GM21737 (cell line): ENCODE results near the gene PRSS23.
"Not testable (repeated sequence)": the region's sequence is repeated elsewhere in the genome, so short reads cannot be mapped to it uniquely, and the experiment has no call there.

Source experiments
- ATAC-seq: cut with Tn5 transposase; IDR thresholded peaks from one replicate; pipeline ENCODE4 v1.9.1; 2021; ENCODE audit warnings: mild to moderate bottlenecking, moderate library complexity; ENCODE audit not compliant: unreplicated experiment

The PRSS23 gene

DNA sequence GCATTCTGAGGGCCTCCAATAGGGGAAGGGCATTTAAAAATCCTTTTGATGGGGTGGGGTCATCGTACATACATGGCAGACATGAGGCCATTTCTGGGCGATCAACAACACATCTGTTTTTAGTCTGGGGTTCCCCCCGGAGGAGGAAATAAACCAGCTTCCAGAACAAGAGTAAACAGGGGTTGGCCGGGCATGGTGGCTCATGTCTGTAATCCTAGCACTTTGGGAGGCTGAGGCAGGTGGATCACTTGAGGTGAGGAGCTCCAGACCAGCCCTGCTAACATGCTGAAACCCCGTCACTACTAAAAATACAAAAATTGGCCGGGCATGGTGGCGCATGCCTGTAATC lies 12.0 kb downstream of the PRSS23 start:
- no peak for ATAC-seq

DNA sequence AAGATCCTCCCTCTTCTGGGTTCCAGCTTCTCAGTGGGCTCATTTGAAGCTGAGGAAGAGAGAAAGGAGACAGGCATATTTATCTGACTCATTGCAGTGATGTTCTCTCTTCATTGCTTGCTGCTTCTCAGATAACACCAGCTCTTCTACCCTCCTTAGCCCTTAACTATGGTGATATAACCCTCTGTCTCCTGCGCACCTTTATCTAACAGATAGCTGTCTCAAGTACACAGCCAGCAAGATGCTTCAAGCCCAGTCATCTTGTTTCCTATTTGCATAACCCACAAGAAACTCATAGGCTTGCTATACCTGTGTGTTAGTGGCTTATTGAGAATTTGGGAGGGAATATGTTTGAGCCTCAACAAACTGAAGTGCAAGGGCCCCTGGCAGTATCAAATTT lies 12.6 kb downstream of the PRSS23 start:
- no peak for ATAC-seq

DNA sequence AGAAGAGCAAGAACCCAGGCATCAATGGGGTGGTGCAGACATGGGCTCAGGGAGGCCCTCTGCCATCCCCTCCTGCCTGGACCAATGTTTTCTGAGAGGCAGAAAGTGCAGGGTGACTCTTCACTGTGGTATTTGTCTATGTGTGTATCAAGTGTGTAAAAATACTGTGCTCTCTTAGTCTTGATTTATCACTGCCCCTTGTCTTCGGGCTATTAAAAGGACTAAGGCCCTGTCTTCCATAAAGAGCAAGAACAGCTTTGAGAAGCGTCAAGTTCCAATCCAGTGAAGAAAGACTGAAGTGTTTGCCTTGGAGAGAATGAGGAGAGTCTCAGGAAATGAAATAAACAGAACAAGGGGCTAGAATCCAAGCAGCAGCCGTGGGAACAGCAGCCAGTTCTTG lies 14.4 kb downstream of the PRSS23 start:
- ATAC-seq: no peak

DNA sequence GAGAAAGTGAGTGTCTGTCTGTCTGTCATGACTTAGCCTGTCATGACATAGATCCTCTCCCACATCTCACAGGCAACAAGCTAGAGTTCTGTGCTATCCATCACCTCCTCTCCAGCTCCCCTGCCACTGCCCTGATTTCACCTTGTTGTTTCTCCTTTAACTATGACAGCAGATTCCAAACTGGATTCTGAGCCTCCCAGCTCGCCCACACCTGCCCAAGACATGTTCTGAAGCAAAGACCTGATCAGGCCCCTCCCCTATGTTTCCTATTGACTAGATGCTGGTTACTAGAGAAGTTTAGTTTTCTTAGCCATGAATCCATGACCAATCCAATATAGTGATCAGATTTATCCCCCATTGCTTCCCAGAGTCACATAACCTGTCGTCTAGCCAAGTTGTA lies 15.4 kb downstream of the PRSS23 start:
- ATAC-seq: no peak

DNA sequence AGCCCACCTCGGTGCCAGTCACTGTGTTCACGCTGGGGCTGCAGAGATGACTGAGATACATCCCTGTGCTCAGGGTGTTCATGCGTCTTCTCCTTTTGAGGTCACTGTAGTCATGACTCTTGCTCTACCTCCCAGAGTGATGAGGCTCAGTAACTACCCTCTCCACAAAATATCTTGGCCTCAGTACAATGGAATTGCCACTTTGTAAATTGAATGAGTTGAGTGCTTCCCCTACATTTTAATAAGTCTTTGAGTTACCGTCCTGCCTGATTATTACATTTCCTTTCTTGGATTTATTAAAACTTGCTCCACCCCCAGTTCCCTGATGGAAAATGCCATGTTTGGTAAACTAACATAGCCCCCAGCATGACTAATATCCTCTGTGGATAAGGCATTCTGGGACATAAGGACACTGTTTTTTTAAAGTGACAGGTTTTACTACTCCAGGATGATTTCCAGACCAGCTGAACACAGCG lies 15.9 kb downstream of the PRSS23 start:
- ATAC-seq: no peak

DNA sequence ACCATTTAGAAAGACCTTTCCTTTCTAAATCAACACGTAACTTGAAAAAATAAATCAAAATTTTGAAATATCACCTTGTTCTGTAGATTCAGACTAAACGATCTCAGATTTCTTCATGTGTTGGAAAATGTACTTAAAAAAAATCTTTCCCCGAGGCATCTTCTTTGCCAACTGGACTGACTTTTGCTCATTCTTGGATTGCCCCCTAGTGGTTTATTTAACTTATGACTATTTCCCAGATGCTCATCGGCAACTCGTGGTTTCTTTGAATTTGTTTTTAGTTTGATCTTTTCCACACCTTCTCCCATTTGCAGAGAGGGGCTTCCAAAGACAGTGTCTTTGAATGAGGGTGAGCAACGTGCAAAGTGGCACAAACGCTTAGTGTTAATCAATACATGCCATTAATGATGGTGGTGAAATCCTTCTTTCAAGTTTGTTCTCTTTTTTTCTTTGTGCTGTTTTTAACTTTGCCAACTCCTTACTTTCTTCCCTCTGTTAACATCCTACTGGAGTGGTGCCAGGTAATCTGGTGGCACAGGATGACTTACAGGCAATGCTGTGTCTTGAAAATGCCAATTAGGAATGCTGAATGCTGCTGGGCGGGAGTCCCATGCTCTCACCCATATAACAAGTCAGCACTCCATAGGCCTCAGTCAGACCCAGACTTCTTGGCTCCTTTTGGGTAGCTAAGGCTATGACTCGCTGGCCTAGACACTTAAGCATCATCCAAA lies 18.3 kb downstream of the PRSS23 start:
- ATAC-seq: no peak

DNA sequence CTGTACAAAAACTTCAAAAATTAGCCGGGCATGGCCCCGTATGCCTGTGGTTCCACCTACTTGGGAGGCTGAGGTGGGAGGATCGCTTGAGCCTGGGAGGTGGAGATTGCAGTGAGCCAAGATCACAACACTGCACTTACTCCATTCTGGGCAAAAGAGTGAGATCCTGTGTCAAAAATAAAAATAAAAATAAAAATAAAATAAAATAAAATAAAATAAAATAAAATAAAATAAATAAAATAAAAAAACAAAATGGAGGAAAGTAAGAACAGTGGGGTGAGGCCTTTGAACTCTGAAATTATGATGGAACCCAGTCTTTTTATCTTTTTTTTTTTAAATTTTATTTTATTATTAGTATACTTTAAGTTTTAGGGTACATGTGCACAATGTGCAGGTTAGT lies 23.8 kb downstream of the PRSS23 start:
- not testable (repeated sequence) for ATAC-seq

DNA sequence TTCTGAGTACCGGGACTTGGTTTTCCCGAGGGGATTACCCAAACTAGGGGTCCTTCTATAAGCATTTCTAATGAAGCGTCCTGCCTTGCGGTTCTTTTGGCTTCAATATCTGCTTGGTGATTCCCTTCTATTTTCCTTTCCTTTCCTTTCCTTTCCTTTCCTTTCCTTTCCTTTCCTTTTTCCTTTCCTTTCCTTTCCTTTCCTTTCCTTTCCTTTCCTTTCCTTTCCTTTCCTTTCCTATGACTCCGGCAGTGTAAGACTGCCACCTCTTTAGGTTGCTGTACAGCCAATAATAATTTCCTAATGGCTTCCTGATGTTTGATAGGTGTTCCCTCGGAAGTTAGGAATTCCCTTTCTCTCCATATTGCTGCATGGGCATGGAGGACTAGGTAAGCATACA lies 34.0 kb downstream of the PRSS23 start:
- ATAC-seq: not testable (repeated sequence)

DNA sequence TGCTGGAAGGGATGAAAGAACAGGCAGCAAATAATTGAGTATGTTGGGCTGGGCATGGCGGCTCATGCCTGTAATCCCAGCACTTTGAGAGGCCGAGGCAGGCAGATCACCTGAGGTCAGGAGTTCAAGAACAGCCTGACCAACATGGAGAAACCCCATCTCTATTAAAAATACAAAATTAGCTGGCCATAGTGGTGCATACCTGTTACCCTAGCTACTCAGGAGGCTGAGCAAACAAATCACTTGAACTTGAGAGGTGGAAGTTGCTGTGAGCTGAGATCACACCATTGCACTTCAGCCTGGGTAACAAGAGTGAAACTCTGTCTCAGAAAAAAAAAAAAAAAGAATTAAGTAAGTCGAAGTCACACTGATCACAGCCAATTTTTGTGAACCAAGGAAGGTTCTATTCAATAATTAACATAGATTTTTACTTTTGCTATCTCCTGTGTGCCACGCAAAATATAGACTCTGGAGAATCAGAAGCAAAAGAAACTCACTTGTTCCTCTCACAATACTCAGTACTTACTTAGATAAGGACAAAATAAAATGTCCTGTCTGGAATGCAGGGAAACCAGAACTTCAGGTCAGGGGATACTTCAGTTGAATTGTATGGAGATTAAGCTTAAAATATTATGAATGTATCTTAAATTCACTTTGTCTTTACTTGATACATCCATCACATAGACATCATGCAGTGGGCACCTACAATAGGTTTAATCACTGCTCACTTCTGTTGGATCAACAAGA lies 44.6 kb downstream of the PRSS23 start:
- ATAC-seq: not testable (repeated sequence)

DNA sequence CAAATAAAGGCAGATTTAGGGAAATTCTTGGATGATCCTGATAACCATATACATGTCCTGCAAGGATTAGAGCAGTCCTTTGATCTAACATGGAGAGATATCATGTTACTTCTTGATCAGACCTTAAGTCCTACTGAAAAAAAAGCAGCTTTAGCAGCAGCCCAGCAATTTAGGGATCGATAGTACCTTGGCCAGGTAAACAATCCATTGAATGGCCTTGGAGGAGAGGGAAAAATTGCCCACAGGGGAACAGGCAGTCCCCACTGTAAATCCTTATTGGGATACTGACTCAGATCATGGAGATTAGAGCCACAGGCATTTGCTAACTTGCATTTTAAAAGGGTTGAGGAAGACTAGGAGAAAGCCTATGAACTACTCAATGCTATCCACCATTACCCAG lies 47.8 kb downstream of the PRSS23 start:
- ATAC-seq: no peak

DNA sequence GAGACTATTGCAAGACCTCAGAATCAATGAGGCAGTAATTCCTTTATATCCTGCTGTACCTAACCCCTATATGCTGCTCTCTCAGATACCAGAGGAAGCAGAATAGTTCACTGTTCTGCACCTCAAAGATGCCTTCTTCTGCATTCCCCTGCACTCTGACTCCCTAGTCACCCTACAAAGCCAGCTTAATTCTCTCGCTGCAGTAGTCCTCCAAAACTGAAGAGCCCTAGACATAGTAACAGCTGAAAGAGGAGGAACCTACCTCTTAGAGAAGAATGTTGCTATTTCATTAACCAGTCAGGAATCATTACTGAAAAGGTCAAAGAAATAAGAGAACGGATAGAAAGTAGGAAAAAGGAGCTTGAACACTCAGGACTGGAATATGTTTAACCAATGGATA lies 49.3 kb downstream of the PRSS23 start:
- ATAC-seq: no peak
